GM21360 (cell line): ENCODE data around the gene TBC1D32.
"Not testable (repeated sequence)": the region's sequence is repeated elsewhere in the genome, so short reads cannot be mapped to it uniquely, and the experiment has no call there.

Experiments
- ATAC-seq: cut with Tn5 transposase; IDR thresholded peaks from one replicate; pipeline ENCODE4 v1.9.1; 2021; ENCODE audit warnings: mild to moderate bottlenecking, moderate library complexity; ENCODE audit not compliant: unreplicated experiment

TBC1D32 gene, protein sequence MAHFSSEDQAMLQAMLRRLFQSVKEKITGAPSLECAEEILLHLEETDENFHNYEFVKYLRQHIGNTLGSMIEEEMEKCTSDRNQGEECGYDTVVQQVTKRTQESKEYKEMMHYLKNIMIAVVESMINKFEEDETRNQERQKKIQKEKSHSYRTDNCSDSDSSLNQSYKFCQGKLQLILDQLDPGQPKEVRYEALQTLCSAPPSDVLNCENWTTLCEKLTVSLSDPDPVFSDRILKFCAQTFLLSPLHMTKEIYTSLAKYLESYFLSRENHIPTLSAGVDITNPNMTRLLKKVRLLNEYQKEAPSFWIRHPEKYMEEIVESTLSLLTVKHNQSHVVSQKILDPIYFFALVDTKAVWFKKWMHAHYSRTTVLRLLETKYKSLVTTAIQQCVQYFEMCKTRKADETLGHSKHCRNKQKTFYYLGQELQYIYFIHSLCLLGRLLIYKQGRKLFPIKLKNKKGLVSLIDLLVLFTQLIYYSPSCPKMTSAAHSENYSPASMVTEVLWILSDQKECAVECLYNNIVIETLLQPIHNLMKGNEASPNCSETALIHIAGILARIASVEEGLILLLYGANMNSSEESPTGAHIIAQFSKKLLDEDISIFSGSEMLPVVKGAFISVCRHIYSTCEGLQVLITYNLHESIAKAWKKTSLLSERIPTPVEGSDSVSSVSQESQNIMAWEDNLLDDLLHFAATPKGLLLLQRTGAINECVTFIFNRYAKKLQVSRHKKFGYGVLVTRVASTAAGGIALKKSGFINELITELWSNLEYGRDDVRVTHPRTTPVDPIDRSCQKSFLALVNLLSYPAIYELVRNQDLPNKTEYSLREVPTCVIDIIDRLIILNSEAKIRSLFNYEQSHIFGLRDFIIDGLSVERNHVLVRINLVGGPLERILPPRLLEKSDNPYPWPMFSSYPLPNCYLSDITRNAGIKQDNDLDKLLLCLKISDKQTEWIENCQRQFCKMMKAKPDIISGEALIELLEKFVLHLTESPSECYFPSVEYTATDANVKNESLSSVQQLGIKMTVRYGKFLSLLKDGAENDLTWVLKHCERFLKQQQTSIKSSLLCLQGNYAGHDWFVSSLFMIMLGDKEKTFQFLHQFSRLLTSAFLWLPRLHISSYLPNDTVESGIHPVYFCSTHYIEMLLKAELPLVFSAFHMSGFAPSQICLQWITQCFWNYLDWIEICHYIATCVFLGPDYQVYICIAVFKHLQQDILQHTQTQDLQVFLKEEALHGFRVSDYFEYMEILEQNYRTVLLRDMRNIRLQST

DNA sequence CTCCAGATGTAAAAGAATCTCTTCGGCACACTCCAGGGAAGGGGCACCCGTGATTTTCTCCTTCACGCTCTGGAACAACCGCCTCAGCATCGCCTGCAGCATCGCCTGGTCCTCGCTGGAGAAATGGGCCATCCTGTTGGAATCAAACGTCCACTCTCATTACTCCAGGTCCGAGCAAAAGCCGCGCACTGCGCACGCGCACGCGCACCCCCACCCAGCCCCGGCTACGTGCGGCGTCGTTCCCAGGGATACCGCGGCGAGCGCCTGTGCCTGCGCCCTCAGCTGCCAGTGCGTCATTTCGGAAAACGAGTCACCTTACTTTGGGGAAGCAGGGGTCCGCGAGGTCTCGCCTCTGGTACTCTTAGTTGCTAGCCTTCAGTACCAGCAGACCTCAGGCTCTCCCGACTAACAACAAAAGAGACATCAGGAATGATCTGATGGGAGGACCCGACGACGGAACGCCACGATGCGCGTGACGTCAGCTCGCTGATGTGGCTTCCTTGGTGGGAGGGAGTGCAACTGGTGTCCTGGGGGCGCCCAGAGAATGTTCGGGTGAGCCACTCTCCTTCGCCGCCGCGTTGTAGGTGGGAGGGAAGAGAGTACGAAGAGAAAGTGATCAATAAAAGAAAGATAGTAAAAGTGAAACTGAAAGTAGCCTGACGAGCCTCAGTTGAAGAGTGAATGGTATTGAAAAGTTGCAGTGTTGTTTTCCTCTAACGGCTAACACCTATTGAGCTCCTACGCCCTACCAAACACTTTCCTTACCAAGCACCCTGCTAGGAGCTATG lies at the start of gene TBC1D32:
Gene TBC1D32, minus strand, starts transcription at position 182 of the 788 bp plus-strand sequence. Its CDS starts 50 bp downstream, at position 132.
- ATAC-seq, result peak; percentile 93

DNA sequence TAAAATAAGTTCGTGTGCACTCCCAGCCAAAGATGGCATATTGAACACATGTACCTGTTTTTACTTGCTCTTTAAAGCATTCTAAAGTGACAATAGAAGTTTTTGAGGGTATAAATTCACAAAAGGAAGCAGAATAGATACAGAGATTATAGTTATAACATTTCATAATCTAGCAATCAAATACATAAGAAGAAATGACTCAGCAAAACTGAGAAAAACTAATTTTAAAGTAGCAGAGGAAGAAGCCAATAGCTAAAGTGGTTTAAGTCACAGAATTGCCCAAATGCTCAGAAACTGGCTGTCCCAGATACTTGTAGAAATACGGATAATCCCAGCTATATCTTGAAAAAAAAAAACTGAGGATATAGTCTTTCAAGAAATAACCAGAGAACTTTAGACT lies 49.2 kb upstream of the TBC1D32 start:
- no peak for ATAC-seq

DNA sequence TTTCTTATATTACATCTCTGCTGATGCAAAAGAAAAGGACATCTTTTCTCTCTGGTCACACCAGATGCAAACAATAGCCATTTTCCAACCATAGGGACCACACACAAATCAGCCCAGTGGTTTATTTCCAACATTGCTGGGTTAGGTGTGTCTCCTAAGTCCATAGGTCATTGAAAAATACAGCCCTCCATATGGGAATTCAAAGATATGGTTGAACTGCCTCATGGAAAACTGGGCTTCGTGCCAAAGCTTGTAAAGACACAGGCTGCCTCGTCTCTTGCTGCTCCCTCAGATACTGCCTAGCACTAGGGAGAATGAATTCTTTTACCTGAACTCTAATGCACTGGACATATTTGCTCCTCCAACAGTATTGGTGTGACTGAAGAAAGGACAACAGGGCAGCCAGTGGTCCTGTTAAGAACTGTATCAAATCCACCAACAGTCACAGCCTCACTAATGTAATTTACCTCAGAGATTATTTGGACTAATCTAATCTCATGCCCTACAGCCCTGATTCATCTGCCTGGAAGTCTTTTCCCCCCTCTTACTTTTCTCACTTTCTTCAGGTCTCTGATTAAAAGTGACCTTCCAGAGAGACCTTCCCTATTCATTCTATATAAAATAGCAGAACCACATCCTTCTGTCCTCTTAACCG lies 48.3 kb upstream of the TBC1D32 start:
- no peak for ATAC-seq

DNA sequence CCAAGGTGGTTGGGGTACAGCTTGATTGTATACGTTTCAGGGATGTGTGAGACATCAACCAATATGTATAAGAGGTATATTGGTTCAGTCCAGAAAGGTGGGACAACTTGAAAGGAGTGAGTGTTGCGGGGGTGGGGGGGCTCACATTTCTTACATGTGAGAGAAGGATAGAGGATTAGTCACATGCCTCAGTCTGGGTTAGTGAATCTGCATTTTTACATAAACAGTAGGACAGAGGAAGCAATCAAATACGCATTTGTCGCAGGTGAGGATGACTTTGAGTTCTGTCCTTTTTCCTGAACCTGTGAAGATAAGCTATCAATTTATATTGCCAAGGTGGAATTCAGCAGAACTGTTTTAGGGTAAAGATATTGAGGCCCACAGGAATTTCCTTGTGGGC lies 42.1 kb upstream of the TBC1D32 start:
- ATAC-seq, result no peak

DNA sequence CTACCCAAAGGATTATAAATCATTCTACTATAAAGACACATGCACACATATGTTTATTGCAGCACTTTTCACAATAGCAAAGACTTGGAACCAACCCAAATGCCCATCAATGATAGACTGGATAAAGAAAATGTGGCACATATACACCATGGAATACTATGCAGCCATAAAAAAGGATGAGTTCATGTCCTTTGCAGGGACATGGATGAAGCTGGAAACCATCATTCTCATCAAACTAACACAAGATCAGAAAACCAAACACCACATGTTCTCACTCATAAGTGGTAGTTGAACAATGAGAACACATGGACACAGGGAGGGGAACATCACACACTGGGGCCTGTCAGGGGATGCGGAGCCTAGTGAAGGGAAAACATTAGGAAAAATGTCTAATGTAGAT lies 39.9 kb upstream of the TBC1D32 start:
- ATAC-seq, result not testable (repeated sequence)

DNA sequence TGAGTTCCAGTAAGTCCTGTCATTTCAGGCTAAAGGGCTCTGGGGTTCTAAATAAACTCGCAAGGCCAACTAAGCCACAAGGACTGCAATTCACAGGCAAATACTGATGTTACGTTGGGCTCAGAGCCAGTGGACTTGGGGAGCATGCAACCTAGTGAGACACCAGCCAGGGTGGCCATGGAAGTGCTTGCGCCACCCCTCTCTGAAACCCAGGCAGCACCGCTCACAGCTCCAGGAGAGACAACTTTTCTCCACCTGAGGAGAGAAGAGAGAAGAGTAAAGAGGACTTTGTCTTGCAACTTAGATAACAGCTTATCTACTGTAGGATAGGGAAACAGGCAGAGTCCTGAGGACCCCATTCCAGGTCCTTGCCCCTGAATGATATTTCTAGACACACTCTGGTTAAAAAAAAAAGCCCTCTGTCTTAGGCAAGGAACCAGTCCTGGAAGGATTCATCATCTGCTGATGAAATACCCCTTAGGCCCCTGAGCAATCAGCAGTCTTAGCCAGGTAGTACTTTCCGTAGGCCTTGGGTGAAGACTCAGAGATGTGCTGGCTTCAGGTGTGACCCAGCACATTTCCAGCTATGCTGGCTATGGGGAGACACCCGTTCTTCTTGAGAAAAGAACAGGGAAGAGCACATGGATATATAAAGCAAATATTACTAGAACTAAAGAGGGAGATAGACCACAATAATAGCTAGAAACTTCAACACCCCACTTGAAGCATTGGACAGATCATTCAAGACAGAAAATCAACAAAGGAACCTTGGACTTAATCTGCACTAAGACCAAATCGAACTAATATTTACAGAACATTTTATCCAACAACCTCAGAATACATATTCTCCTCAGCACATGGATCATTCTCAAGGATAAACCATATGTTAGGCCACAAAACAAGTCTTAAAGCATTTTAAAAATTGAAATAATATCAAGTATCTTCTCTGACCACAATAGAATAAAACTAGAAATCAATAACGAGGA lies 31.5 kb upstream of the TBC1D32 start:
- ATAC-seq, result no peak

DNA sequence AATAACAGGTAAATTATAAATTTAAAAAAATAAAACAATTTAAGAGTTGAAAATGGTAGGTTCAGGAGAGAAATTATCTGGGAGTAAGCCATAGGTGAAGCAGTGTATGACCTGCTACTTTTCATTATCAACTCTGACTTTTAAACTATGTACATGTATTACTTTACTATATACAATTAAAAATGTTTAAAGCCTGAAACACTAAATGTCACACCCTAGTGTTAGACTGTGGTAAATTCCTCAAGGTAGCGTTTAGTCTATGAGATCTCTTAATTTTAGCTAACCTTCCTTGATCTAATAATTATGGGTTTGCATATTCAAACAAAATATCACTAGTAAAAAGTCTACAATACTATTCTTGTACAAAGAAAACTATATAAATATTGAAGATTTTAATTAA lies 22.3 kb upstream of the TBC1D32 start:
- no peak for ATAC-seq

DNA sequence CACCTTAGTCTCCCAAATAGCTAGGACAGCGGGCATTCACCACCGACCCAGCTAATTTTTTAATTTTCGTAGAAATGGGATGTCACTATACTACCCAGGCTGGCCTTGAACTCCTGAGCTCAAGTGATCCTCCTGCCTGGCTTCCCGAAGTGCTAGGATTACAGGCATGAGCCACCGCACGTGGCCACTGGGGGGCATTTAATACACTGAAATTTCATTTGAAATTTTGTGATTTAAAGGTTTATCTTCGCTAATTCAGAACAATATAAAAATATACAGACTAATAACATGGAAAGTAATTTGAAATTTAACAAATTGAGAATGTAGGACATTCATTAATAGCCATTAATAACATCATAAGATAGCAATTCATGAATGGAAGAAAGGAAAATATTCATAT lies 20.5 kb upstream of the TBC1D32 start:
- ATAC-seq, result no peak

DNA sequence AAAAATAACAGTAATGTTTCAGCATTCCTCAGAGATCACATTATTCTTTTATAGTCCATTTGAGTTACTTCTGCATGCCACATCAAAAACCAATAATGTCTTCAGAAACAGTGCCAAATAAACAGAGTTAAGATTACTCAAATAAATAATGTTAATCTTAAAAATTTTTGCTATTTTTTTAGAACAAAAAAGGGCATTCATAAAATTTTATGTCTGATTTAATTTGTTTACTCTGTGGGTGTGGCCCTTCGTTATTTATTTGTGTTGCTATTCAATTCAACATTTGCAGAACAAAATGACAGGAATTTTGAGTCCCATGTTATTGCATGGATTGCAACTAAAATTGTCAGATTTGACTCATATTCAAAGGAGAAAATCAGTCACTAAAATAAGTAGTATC lies 18.7 kb upstream of the TBC1D32 start:
- ATAC-seq, result no peak

DNA sequence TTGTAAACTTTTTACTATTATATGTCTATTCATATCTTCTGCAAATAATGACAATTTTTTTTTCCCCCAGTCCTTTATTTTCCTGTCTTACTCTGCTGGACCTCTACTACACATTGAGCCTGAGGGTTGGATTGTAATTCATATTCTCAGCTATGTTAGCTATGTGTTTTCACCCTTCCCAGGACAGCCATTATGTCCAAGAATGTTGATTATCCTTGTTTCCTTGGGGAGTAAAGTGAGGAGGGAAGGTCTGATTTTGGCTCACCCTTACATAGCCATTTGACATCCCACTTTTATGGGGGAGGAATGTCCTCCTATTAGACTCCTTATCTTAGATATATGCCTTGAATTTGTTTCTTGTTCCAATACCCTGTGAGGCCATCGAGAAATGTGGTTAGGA lies 17.6 kb upstream of the TBC1D32 start:
- no peak for ATAC-seq

DNA sequence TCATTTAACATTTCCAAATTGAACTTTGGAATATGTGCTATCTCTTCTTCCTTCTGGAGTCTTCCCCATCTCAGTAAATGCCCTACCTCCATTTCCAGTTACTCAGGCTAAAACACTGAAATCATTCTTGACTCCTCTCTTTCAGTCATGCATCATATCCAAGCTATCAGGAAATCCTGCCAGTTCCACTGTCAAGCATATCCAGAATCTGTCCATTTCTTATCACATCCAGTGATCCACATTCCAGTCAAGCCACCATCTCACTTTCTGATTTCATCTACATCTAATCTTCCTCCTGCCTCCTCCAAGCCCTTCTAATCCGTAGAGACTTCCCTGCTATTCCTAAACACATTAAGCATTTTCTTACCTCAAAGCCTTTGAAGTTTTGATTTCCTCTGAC lies 15.3 kb upstream of the TBC1D32 start:
- no peak for ATAC-seq

DNA sequence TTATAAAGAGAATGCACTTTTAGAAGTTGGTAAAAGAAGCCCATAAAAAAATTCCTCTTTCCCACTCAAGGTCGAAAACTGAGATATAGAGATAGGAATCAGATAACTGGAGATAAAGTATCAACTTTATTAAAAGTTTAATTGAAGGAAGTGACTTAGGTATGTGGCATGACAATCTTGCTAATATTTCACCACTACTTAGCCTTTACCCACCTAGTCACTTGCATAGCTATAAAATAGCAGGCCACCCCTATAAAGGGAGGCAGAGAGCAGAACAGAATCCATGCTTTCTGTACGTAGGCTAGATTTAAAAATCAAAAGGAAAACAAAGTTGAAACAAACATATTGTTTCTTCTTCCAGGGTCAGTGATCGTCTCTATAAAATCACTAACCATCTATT lies 13.2 kb upstream of the TBC1D32 start:
- no peak for ATAC-seq

DNA sequence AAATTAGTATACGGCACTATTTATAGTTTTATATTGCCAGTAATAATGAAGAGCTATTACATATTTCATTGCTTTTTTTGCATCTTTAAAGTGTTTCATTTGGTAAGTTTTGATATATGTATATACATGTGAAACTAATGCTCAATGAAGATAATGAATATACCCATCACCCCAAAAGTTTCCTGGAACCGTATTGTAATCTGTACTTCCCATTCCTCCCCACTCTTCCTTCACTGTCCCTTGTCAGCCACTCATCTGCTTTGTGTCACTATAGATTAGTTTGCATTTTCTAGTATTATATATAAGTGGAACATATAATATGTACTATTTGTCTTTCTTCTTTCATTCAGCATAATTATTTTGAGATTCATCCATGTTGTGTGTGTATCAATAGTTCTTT lies 10.3 kb upstream of the TBC1D32 start:
- no peak for ATAC-seq

DNA sequence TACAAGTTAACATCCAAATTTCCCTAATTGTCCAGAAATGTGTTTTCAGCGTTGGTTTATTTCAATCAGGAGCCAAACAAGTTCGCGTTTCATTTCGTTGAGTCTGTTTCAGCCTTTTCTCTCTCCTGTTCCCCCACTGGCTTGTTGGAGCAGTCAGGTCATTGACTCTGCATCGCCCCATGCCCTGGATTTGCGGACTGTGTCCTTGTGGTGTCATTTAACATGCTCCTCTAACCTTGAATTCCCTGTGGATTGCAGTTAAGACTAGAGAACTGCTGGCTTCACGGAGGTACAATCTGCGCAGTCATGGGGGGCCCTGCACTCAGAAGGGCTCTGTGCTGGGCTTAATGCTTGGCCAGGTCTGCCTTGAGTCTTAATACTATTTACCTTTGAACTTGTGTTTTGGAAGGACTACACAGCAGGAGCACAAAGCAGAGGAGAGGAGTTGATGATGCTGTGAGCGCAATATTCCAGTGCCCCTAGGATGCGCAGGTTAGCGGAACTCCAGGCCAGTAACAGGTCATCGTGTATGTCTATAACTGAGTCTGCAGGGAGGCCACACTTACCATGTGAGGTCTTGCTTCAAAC lies 5.5 kb upstream of the TBC1D32 start:
- ATAC-seq, result no peak

DNA sequence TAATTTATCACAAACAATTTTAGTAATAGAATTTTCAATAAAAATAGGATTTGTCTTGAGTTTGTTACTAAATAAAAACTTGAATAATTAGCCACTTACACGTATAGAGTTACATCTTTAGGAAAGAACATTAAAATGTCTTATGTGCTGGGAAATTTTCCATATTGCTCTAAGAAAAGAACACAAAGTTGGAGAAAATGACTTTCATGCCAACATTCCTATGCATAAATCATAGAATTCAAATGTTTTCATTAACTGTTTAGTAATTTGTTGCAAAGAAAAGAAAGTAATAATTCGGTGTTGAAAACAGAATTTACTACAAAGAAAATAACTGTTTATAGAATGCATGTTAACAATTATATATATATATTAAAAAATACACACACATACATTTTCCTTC lies 4.7 kb upstream of the TBC1D32 start:
- no peak for ATAC-seq

DNA sequence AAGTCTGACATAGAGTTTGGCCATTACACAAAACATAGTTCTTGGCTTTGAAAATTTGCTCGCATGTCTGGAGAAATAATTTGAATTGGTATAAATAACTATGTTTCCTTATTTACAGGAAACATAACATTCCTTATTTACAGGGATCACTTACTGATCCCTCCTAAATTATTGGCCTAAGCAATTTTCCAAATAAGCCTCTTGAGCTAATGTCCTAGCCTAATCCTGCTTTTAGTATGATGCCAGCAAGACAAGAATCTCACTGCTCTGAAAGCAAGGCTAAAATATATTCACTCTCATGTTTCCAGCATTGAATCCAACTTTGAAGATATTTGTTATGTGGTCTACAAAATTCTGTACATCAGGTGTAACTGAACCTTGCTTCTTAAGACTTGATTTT lies 4.1 kb upstream of the TBC1D32 start:
- no peak for ATAC-seq

DNA sequence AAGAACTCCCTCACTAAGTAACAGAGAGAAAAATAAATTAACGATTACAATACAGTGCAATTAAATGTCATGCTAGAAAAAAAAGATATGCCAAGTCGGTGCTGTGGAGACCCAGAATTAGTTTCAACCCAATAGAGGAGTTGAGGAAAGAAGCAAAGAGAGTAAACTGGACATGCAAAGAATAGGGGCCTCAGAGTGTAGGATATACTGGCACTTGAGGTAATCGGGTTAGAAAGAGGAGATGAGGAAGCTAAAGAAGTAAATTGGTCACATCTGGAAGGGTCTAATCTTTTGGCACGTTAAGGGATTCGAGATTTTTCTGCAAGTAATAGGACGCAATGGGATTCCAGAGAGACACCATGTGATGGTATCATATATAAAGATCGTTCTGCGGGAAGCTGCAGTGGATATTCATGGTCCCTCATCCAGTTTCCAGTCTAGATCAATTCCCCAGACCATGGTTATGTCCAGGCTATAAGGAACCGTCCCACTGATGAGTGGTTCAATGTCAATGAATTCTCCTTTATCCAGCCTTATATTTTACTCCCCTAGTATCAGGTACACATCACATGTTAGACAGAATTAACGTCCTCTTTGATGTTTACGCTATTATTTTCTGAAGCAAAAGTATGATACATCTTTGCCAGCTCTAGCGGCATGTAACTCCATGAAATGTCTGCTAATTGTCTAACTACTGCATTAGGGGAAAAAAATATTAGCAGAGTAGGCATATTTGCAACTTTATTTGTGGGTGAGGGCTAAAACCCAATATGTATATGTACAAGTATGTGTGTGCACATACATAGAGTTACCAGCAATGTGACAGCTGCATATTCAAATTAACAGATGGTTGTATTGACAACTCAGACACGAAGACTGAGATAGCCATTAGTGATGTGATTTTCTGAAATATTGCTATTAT lies 1.1 kb upstream of the TBC1D32 start:
- ATAC-seq, result peak; percentile 3
